HG02852 (cell line): ENCODE measurements around the gene KRTAP10-1.

Source experiments
- ATAC-seq: cut with Tn5 transposase; IDR thresholded peaks from one replicate; pipeline ENCODE4 v1.9.1; 2021; ENCODE audit warnings: mild to moderate bottlenecking, moderate library complexity; ENCODE audit not compliant: unreplicated experiment

Gene KRTAP10-1

GRCh38 chr21:44492567-44493385 is 47.2 kb downstream of the KRTAP10-1 start:
- no peak for ATAC-seq

DNA sequence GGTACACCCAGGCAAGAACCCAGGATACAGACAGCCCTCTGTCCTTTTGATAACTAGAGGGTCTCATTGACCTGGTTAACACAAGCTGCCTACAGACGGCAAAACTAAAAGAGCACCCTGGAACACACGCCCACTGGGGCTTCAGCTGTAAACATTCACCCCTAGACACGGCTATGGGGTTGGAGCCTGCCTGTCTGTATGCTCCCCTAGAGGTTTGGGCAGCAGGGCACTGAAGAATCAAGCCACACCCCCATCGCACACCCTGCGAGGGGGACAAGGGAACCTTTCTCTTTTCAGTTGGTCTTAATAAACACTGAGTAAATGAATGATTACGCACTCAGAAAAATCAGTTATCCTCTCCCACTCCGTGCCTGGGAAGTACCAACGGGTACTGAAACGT is 49.2 kb downstream of the KRTAP10-1 start:
- no peak for ATAC-seq

GRCh38 chr21:44490405-44490804 is 49.6 kb downstream of the KRTAP10-1 start:
- ATAC-seq: no peak

DNA sequence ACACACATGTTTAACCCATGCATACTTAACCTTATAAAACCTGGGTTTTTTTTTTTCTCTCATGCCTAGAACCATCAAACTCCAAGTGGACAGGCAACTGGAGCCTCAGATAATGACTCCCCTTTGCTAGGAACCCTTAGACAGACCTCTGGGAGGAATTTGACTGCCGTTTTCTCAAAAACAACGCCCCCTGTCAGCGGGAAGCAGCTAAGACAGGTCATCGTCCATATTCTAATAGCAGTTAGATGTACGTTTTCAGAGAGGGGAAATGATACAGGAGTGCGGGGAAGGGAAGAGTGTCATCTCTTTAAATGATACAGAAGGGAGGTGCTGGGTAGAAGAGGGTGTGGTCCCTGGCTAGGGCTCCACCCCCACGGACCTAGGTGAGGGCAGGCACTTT is 50.0 kb downstream of the KRTAP10-1 start:
- ATAC-seq: no peak
